Fibroblast of lung (primary cell): ENCODE data around the gene AFAP1.

ENCODE experiments used
- CTCF ChIP-seq, 2 donors: IDR thresholded peaks in 1 of 2; conservative IDR thresholded peaks in 1 of 2; 1 replicate in 1 of 2; 2 replicates in 1 of 2; pipeline ENCODE4 v1.5.1; 2011 to 2012; ENCODE audit warnings: low read length in 2 of 2, control low read depth in 1 of 2, inconsistent platforms in 1 of 2, low read depth in 1 of 2, mild to moderate bottlenecking in 1 of 2
- EZH2 ChIP-seq: IDR thresholded peaks from 2 replicates; pipeline ENCODE4 v1.5.1; 2012; ENCODE audit warnings: low read length, control low read depth, mild to moderate bottlenecking; ENCODE audit errors: missing control alignments

DNA sequence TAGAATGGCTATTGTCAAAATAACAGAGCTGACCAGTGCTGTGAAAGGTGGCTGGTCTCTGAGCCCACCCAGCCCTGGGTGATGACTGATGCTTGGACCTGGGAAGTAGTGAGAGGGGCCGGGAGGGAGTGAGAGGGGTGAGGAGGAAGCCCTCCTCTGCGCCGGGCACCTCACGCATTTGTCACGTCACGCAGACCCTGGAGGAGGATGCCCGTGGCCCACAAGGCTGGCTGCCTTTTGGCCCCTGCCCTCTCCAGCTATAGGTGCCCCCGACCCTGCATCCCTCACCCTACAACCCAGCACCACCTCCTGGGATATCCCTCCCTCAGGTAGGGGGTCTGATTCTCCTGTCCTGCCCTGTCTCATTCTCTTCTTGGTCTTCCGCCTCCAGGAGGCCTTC, 207.4 kb downstream of the AFAP1 start:
- no peak for TF ChIP-seq CTCF (conservative IDR thresholded peaks at IDR 0.05 in 1 of 2, IDR thresholded peaks at IDR 0.05 in 1 of 2; ENCODE audit: low read depth in 1 of 2, low read length in 2 of 2)
- TF ChIP-seq EZH2: no peak
